H1 (cell line): ENCODE results near the gene CBL.

Experiments
- EZH2 ChIP-seq: fragments of 200-600 bp; sonication (generic); IDR thresholded peaks from 2 replicates; pipeline ENCODE4 v1.7.1; 2012; ENCODE audit warnings: low read depth, mild to moderate bottlenecking, moderate library complexity, low read length, inconsistent platforms; ENCODE audit not compliant: severe bottlenecking
- TBP ChIP-seq: IDR thresholded peaks from 2 replicates; pipeline ENCODE4 v1.6.1; 2011; ENCODE audit warnings: low read depth, low read length, improper control_type of control experiment

DNA sequence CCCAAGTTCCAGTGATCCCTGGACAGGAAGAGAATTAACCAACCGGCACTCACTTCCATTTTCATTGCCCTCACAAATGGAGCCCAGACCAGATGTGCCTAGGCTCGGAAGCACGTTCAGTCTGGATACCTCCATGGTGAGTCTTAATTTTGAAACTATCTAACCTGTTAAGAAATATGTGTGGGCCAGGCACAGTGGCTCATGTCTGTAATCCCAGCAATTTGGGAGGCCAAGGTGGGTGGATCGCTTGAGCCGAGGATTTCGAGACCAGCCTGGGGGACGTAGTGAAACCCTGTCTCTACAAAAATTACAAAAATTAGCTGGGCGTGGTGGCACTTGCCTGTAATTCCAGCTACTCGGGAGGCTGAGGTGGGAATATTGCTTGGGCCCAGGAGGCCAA is 79.3 kb downstream of the CBL start:
- TF ChIP-seq EZH2 = no peak
- no peak for TF ChIP-seq TBP
